GM23338 (cell line): Measurements from ENCODE around the gene OR2B2. TPM values are rescaled to one million over a fixed set of nuclear protein-coding genes. Genes with fewer than 3 reads are reported as not detected.

Source experiments
- ATAC-seq: fragments of 200-7000 bp; cut with Tn5 transposase; 3 replicates; pipeline ENCODE4 v1.9.1; 2020
- DNase-seq: peaks from one replicate; pipeline ENCODE4 v3.0.0-alpha.2; 2015; ENCODE audit warnings: low spot score
- H2AFZ ChIP-seq: fragments of 200-600 bp; sonication (generic); 2 replicates; pipeline ENCODE4 v1.8.0; 2016; ENCODE audit warnings: antibody characterized with exemption, mild to moderate bottlenecking, moderate library complexity
- H3F3A ChIP-seq: fragments of 200-600 bp; sonication (generic); replicated peaks from 2 replicates; pipeline ENCODE4 v1.8.0; 2017; ENCODE audit warnings: antibody characterized with exemption, mixed run types, low read depth
- H3K27ac ChIP-seq: fragments of 200-600 bp; sonication (generic); 2 replicates; pipeline ENCODE4 v1.6.1; 2016; ENCODE audit warnings: low read depth
- H3K27me3 ChIP-seq: fragments of 200-600 bp; sonication (generic); 2 replicates; pipeline ENCODE4 v1.8.0; 2016; ENCODE audit warnings: mild to moderate bottlenecking, mixed run types, moderate library complexity; ENCODE audit not compliant: insufficient read depth
- H3K36me3 ChIP-seq: fragments of 200-600 bp; sonication (generic); 2 replicates; pipeline ENCODE4 v1.8.0; 2016; ENCODE audit warnings: mild to moderate bottlenecking; ENCODE audit not compliant: insufficient read depth
- H3K4me1 ChIP-seq: fragments of 200-600 bp; sonication (generic); 2 replicates; pipeline ENCODE4 v1.8.0; 2016; ENCODE audit warnings: mild to moderate bottlenecking, moderate library complexity; ENCODE audit not compliant: insufficient read depth
- H3K4me2 ChIP-seq: fragments of 200-600 bp; sonication (generic); 2 replicates; pipeline ENCODE4 v1.7.1; 2017; ENCODE audit warnings: mixed run types
- H3K4me3 ChIP-seq: fragments of 200-600 bp; sonication (generic); 2 replicates; pipeline ENCODE4 v1.6.1; 2016; ENCODE audit warnings: mixed run types
- H3K79me2 ChIP-seq: fragments of 200-600 bp; sonication (generic); replicated peaks from 2 replicates; pipeline ENCODE4 v1.8.0; 2017; ENCODE audit warnings: mild to moderate bottlenecking; ENCODE audit not compliant: insufficient read depth
- H3K9me2 ChIP-seq: fragments of 200-600 bp; sonication (generic); 2 replicates; pipeline ENCODE4 v1.8.0; 2017; ENCODE audit not compliant: insufficient read depth
- H4K20me1 ChIP-seq: fragments of 200-600 bp; sonication (generic); replicated peaks from 2 replicates; pipeline ENCODE4 v1.8.0; 2017; ENCODE audit warnings: mild to moderate bottlenecking; ENCODE audit not compliant: insufficient read depth
- H3K27ac Mint-ChIP-seq: 2 replicates; pipeline ENCODE4 v1.8.0; 2020; ENCODE audit warnings: inconsistent platforms, mild to moderate bottlenecking, moderate library complexity, mixed read lengths
- H3K27me3 Mint-ChIP-seq: 3 replicates; pipeline ENCODE4 v1.8.0; 2022; ENCODE audit warnings: low read depth, mild to moderate bottlenecking, moderate library complexity, mixed read lengths, inconsistent platforms; ENCODE audit not compliant: insufficient read depth, poor library complexity
- H3K36me3 Mint-ChIP-seq: 3 replicates; pipeline ENCODE4 v1.8.0; 2021; ENCODE audit warnings: low read depth, mild to moderate bottlenecking, inconsistent platforms, moderate library complexity, mixed read lengths
- H3K4me1 Mint-ChIP-seq: 3 replicates; pipeline ENCODE4 v1.8.0; 2020; ENCODE audit warnings: mild to moderate bottlenecking, inconsistent platforms, mixed read lengths
- H3K4me3 Mint-ChIP-seq: 3 replicates; pipeline ENCODE4 v1.8.0; 2021; ENCODE audit warnings: moderate library complexity, mild to moderate bottlenecking, inconsistent platforms, mixed read lengths
- H3K9me3 Mint-ChIP-seq: 3 replicates; pipeline ENCODE4 v1.8.0; 2020; ENCODE audit warnings: moderate library complexity, mild to moderate bottlenecking, inconsistent platforms, mixed read lengths
- CREB1 ChIP-seq: fragments of 250-450 bp; sonication (Bioruptor Pico); IDR thresholded peaks from 2 replicates; pipeline ENCODE4 v1.5.0; 2020; ENCODE audit warnings: low read depth, mild to moderate bottlenecking, moderate library complexity
- ETS1 ChIP-seq: IDR thresholded peaks from 2 replicates; pipeline ENCODE4 v1.6.1; 2016; ENCODE audit warnings: antibody characterized with exemption
- EZH2phosphoT487 ChIP-seq: fragments of 200-600 bp; sonication (generic); IDR thresholded peaks from one replicate; pipeline ENCODE4 v1.8.1; 2018; ENCODE audit warnings: antibody characterized with exemption; ENCODE audit not compliant: unreplicated experiment
- JUNB ChIP-seq: IDR thresholded peaks from one replicate; pipeline ENCODE4 v1.6.1; 2016; ENCODE audit warnings: antibody characterized with exemption; ENCODE audit not compliant: unreplicated experiment
- NANOG ChIP-seq: IDR thresholded peaks from 2 replicates; pipeline ENCODE4 v1.6.1; 2016; ENCODE audit warnings: antibody characterized with exemption, borderline replicate concordance
- POLR2AphosphoS5 ChIP-seq: IDR thresholded peaks from 2 replicates; pipeline ENCODE4 v1.6.1; 2016; ENCODE audit warnings: antibody characterized with exemption, low read depth
- STAT1 ChIP-seq: IDR thresholded peaks from one replicate; pipeline ENCODE4 v1.6.1; 2016; ENCODE audit warnings: antibody characterized with exemption; ENCODE audit not compliant: unreplicated experiment
- ZNF114 ChIP-seq: fragments of 250-450 bp; sonication (Bioruptor Pico); IDR thresholded peaks from 2 replicates; pipeline ENCODE4 v1.5.0; 2020; ENCODE audit warnings: mild to moderate bottlenecking, moderate library complexity
- polyA plus RNA-seq: library from polyadenylated mRNA; unstranded; fragments of >200 nt; fragmentation: Nextera tagmentation; extraction: Ambion mirVana; gene quantifications from 2 replicates; pipeline ENCODE4 v1.2.1, GENCODE V29; 2016
- total RNA-seq: library from RNA; depleted of rRNA; stranded (reverse); fragments of >200 nt; shearing (Covaris generic); gene quantifications from 2 replicates; pipeline ENCODE4 v1.2.3, GENCODE V29; 2014
- TF ChIP-seq, protein P1 (sequence below): fragments of 250-450 bp; sonication (Bioruptor Pico); IDR thresholded peaks from 2 replicates; pipeline ENCODE4 v1.5.0; 2020; ENCODE audit warnings: mild to moderate bottlenecking, moderate library complexity
- TF ChIP-seq, protein P2 (sequence below), 2 experiments: fragments of 200-600 bp in 1 of 2; sonication (generic) in 1 of 2; conservative IDR thresholded peaks; 2 replicates each; pipeline versions ENCODE4 v1.5.1 to v1.6.1; 2016 to 2017; ENCODE audit warnings: antibody characterized with exemption in 2 of 2, low read depth in 2 of 2, mild to moderate bottlenecking in 2 of 2, moderate library complexity in 1 of 2

OR2B2 gene
- total and polyA plus RNA-seq, 2 experiments from 2014 or later = 0.38 TPM; not detected in 1

GRCh38 chr6:27872642-27873020 lies 39.6 kb downstream of the OR2B2 start:
- no peaks in the 10 kb centered on the region for H3K36me3 Mint-ChIP-seq
- H3K4me1 Mint-ChIP-seq = peaks cover 30% of the 10 kb centered on the region
- DNase-seq = no peak
- peaks cover 38% of the 10 kb centered on the region for H3K27me3 Mint-ChIP-seq
- Histone ChIP-seq H2AFZ (no peak overlapping the region), H3K4me2 (peak overlapping the region; percentile 67), H3F3A (peaks cover 3% of the 10 kb centered on the region; the same call in 1 of the 2 replicates), H3K9me2 (no peaks in the 10 kb centered on the region), H3K4me1 (peaks cover 11% of the 10 kb centered on the region; the same call in 1 of the 2 replicates), H3K4me3 (peak overlapping the region; percentile 60), H3K27ac (peak overlapping the region; percentile 97), H4K20me1 (no peaks in the 10 kb centered on the region), H3K79me2 (no peaks in the 10 kb centered on the region), H3K27me3 (no peaks in the 10 kb centered on the region), H3K36me3 (no peaks in the 10 kb centered on the region)
- H3K27ac Mint-ChIP-seq = peak overlapping the region; percentile 100
- no peak; the same call in 1 of the 3 replicates for ATAC-seq
- no peak for TF ChIP-seq STAT1
- TF ChIP-seq, protein P1, sequence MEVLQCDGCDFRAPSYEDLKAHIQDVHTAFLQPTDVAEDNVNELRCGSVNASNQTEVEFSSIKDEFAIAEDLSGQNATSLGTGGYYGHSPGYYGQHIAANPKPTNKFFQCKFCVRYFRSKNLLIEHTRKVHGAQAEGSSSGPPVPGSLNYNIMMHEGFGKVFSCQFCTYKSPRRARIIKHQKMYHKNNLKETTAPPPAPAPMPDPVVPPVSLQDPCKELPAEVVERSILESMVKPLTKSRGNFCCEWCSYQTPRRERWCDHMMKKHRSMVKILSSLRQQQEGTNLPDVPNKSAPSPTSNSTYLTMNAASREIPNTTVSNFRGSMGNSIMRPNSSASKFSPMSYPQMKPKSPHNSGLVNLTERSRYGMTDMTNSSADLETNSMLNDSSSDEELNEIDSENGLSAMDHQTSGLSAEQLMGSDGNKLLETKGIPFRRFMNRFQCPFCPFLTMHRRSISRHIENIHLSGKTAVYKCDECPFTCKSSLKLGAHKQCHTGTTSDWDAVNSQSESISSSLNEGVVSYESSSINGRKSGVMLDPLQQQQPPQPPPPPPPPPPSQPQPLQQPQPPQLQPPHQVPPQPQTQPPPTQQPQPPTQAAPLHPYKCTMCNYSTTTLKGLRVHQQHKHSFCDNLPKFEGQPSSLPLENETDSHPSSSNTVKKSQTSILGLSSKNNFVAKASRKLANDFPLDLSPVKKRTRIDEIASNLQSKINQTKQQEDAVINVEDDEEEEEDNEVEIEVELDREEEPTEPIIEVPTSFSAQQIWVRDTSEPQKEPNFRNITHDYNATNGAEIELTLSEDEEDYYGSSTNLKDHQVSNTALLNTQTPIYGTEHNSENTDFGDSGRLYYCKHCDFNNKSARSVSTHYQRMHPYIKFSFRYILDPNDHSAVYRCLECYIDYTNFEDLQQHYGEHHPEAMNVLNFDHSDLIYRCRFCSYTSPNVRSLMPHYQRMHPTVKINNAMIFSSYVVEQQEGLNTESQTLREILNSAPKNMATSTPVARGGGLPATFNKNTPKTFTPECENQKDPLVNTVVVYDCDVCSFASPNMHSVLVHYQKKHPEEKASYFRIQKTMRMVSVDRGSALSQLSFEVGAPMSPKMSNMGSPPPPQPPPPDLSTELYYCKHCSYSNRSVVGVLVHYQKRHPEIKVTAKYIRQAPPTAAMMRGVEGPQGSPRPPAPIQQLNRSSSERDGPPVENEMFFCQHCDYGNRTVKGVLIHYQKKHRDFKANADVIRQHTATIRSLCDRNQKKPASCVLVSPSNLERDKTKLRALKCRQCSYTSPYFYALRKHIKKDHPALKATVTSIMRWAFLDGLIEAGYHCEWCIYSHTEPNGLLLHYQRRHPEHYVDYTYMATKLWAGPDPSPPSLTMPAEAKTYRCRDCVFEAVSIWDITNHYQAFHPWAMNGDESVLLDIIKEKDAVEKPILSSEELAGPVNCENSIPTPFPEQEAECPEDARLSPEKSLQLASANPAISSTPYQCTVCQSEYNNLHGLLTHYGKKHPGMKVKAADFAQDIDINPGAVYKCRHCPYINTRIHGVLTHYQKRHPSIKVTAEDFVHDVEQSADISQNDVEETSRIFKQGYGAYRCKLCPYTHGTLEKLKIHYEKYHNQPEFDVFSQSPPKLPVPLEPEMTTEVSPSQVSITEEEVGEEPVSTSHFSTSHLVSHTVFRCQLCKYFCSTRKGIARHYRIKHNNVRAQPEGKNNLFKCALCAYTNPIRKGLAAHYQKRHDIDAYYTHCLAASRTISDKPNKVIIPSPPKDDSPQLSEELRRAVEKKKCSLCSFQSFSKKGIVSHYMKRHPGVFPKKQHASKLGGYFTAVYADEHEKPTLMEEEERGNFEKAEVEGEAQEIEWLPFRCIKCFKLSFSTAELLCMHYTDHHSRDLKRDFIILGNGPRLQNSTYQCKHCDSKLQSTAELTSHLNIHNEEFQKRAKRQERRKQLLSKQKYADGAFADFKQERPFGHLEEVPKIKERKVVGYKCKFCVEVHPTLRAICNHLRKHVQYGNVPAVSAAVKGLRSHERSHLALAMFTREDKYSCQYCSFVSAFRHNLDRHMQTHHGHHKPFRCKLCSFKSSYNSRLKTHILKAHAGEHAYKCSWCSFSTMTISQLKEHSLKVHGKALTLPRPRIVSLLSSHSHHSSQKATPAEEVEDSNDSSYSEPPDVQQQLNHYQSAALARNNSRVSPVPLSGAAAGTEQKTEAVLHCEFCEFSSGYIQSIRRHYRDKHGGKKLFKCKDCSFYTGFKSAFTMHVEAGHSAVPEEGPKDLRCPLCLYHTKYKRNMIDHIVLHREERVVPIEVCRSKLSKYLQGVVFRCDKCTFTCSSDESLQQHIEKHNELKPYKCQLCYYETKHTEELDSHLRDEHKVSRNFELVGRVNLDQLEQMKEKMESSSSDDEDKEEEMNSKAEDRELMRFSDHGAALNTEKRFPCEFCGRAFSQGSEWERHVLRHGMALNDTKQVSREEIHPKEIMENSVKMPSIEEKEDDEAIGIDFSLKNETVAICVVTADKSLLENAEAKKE (CRISPR knock-in tag) = no peak
- no peak for TF ChIP-seq POLR2AphosphoS5
- TF ChIP-seq CREB1 (CRISPR knock-in tag) = no peak
- TF ChIP-seq NANOG = no peak
- no peak for TF ChIP-seq ZNF114 (CRISPR knock-in tag)
- TF ChIP-seq JUNB = no peak
- TF ChIP-seq, protein P2, sequence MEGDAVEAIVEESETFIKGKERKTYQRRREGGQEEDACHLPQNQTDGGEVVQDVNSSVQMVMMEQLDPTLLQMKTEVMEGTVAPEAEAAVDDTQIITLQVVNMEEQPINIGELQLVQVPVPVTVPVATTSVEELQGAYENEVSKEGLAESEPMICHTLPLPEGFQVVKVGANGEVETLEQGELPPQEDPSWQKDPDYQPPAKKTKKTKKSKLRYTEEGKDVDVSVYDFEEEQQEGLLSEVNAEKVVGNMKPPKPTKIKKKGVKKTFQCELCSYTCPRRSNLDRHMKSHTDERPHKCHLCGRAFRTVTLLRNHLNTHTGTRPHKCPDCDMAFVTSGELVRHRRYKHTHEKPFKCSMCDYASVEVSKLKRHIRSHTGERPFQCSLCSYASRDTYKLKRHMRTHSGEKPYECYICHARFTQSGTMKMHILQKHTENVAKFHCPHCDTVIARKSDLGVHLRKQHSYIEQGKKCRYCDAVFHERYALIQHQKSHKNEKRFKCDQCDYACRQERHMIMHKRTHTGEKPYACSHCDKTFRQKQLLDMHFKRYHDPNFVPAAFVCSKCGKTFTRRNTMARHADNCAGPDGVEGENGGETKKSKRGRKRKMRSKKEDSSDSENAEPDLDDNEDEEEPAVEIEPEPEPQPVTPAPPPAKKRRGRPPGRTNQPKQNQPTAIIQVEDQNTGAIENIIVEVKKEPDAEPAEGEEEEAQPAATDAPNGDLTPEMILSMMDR (conservative IDR thresholded peaks at IDR 0.05; ENCODE audit: low read depth in 2 of 2) = no peak
- no peak for TF ChIP-seq ETS1
- TF ChIP-seq EZH2phosphoT487 = no peak
- H3K4me3 Mint-ChIP-seq = peak overlapping the region; percentile 89
- peaks cover 3% of the 10 kb centered on the region; the same call in 2 of the 3 replicates for H3K9me3 Mint-ChIP-seq
